ENCODE measurements around the gene SLC26A1.

The SLC26A1 gene

GRCh38 chr4:965766-966134 lies 27.5 kb downstream of the SLC26A1 start:
- DNase-seq (ENCODE audit: low read depth in 2 of 2) = no peak

GRCh38 chr4:965048-965765 lies 28.0 kb downstream of the SLC26A1 start:
- DNase-seq (ENCODE audit: low read depth in 2 of 2) = no peak

- DNase-seq (ENCODE audit: low read depth in 2 of 2) = no peak
Measured at GRCh38 chr4:964346-965025, 28.7 kb downstream of the SLC26A1 start.

GRCh38 chr4:963276-964225 lies 29.7 kb downstream of the SLC26A1 start:
- no peak for DNase-seq (ENCODE audit: low read depth in 2 of 2)

GRCh38 chr4:962231-963208 lies 30.7 kb downstream of the SLC26A1 start:
- DNase-seq (ENCODE audit: low read depth in 2 of 2) = no peak

GRCh38 chr4:961351-962230 lies 31.6 kb downstream of the SLC26A1 start:
- no peak for DNase-seq (ENCODE audit: low read depth in 2 of 2)

DNA sequence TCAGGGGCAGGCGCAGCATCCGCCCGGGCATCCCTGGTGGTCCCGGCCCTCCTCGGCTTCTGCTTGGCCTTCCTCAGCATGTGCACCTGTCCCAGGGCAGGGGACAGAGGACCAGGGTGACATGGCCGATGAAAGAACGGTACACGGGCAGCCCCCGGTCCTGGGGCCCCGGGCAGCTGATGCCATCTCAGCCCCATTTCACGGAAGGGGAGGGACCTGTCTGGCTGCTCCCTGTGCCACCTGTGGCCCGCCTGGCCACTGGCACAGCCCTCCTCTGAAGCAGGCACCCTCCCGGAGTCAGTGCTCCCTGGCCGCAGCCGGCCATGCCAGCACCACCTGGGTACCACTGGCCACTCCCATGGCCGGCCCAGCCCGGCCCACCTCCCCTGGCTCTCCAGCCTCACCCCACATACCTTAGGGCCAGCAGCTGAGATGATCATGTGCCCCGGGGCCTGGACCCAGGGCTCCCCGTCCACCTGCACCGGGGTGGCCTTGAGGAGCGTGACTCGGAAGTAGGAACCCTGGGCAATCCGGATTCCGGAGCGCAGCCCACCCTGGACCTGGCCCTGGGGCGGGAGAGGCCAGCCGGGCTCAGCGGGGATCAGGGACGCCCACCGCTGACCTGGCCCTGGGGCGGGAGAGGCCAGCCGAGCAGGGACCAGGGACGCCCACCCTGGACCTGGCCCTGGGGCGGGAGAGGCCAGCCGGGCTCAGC lies 32.4 kb downstream of the SLC26A1 start:
- no peak for DNase-seq (ENCODE audit: low read depth in 2 of 2)

DNA sequence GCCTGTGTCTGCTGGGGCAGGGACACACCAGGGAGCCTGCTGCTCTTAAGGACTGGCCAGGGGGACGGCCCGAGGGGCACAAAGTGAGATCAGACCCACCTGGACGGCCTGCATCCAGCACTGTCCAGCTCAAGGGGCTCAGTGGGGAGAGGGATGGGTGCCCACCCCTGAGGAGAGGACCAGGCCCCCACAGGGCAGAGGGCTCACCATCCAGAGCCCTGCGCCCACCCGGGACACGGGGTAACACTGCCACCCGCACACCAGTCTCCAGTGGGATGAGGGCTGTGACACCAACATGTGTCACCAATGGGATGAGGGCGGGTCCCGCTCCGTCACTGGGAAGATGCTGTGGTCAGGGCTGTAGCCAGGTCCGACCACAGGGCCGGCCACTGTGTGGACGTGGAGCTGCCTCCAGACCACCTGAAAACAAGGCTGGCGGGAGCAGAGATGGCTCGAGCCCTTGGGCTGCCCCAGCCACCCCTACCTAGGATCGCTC lies 33.0 kb downstream of the SLC26A1 start:
- no peak for DNase-seq (ENCODE audit: low read depth in 2 of 2)

GRCh38 chr4:959338-960139 lies 33.7 kb downstream of the SLC26A1 start:
- DNase-seq (ENCODE audit: low read depth in 2 of 2) = no peak

DNA sequence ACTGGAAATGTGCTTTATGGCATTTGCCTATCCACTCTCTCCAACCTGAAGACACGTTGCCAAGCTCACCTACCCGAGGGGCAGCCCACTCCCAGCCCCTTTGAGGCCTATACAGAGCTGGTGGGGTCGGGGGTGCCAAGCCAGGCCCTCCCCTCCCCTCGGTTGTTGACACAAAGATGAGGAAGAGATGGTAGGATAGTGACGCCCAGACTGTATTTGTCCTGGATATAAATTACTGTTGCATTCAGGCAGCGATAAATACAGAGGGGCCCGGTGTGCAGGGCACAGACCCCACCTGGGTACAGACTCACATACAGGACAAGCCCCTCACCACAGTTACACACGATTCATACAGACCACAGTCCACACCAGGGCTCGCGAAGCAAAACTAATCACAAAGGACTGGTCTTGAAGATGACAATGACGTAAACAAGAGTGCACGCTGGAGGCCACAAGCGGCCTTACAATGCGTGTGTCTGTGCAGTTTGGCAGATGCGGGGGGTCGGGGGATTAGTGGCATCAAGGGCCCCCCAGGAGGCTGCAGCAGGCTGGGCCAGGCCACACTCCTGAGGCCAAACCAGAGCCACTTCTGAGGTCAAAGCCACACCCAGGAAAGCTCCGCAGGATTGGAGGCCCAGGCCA lies 34.4 kb downstream of the SLC26A1 start:
- DNase-seq (ENCODE audit: low read depth in 2 of 2) = no peak

DNA sequence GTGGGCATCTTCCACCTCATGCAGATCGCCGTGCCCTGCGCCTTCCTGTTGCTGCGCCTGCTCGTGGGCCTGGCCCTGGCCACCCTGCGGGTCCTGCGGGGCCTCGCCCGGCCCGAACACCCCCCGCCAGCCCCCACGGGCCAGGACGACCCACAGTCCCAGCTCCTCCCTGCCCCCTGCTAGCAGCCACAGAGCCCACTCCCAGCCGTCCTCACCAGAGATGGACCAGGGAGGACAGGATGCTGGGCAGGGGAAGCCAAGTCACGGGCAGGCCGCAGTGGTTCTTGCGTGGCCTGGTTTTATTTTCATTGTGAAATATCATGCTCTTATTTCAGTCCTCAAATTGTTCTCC lies 34.9 kb downstream of the SLC26A1 start:
- no peak for DNase-seq (ENCODE audit: low read depth in 2 of 2)

DNA sequence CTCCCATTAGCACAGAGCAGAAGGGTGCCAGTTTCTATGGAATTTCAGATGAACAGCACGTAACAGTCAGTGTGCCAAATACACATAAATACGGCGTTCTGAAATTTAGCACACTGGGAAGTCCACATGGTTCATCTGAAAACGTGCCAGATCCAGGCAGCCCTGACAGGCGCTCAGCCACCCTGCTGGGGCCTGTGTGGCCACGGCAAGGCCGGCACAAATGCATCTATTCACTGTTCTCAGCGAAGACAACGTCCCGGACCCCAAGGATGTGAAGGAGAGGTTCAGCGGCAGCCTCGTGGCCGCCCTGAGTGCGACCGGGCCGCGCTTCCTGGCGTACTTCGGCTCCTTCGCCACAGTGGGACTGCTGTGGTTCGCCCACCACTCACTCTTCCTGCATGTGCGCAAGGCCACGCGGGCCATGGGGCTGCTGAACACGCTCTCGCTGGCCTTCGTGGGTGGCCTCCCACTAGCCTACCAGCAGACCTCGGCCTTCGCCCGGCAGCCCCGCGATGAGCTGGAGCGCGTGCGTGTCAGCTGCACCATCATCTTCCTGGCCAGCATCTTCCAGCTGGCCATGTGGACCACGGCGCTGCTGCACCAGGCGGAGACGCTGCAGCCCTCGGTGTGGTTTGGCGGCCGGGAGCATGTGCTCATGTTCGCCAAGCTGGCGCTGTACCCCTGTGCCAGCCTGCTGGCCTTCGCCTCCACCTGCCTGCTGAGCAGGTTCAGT lies 35.5 kb downstream of the SLC26A1 start:
- no peak for DNase-seq (ENCODE audit: low read depth in 2 of 2)

DNA sequence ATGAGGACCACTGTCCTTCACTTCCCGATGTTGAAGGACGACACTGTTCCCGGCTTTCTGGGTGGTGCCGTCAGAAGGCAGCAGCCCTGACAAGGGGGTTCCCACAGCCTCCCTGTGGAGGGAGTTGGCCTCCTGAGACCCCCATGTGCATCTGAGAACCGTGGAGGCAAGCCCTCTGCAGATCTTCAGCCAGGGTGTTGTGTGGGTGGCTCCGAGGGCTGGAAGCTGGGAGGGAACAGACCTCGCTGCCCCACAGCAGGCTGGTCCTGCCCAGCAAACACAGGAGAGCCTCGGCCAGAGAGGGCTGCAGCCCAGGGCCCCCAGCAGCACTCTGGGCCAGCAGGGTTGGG lies 36.0 kb downstream of the SLC26A1 start:
- no peak for DNase-seq (ENCODE audit: low read depth in 2 of 2)

DNA sequence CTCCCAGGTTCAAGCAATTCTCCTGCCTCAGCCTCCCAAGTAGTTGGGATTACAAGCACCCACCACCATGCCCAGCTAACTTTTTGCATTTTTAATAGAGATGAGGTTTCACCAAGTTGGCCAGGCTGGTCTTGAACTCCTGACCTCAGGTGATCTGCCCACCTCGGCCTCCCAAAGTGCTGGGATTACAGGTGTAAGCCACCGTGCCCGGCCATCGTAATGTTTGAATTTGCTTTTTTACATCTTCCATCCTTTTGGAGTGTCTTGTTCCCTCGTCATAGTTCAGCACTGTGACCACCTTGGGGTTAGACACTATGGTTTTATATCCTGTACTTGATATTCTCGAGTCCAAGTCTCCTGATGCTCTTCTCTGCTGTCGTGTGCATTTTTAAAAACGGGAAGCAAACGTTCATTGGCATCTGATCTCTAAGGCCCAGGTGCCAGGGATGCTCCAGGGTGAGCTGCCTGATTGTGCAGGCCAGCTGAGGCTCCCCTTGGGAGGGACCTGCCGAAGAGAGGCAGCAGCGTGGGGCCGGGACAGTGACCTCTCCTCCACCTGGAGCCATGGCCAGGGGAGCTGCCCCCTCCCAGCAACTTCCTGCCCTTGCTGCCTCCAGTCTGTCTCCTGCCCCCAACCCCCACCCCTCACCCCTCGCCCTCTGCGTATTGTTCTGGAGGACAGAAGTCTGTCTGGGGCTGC lies 36.5 kb downstream of the SLC26A1 start:
- DNase-seq (ENCODE audit: low read depth in 2 of 2) = no peak

- no peak for DNase-seq (ENCODE audit: low read depth in 2 of 2)
Measured at GRCh38 chr4:955931-956381, 37.2 kb downstream of the SLC26A1 start.

DNA sequence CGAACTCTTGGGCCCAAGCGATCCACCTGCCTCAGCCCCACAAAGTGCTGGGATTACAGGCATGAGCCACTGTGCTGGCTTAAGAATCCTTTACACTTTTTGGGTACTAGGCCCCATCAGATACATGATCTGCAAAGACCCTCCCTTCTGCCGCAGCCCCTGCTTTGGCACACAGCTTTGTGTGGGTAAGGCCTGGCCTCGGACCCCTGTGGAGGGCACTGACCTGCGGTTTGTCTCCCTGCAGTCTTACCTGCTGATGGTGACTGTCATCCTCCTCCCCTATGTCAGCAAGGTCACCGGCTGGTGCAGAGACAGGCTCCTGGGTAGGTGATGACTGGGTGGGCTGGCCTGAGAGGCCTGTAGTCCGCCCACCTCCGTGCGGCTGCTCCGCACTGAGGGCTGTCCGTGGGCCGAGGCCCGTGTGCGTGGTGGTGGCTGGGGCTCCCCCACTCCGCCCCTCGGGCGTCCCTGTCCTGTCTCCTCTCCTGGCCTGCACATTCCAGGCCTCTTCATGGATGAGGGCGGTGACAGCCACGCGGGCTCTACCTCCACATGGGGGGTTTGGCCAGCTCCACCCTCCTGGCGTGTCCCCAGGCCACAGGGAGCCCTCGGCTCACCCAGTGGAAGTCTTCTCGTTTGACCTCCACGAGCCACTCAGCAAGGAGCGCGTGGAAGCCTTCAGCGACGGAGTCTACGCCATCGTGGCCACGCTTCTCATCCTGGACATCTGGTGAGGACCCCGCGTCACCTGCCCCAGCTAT lies 37.9 kb downstream of the SLC26A1 start:
- DNase-seq (ENCODE audit: low read depth in 2 of 2) = no peak

All from stimulated activated CD4-positive, alpha-beta T cell treated with anti-CD3 and anti-CD28 coated beads, Interleukin-12 subunit alpha, Interleukin-12 subunit beta, amount 100 ng/mL, for 24 hours (primary cell).